Measurements from ENCODE around the gene GPRIN1. TPM values are rescaled to one million over a fixed set of nuclear protein-coding genes. Genes with fewer than 3 reads are reported as not detected.

The GPRIN1 gene
- total and polyA plus RNA-seq, 4 donors = 0.23 to 0.50 (median 0.30) TPM; not detected in 1

GRCh38 chr5:176587398-176587797, 22.6 kb downstream of the GPRIN1 start:
- TF ChIP-seq YY1 (IDR thresholded peaks at IDR 0.05) = no peak
- TF ChIP-seq FOXA1 (IDR thresholded peaks at IDR 0.05) = no peak
- no peak for TF ChIP-seq ATF3 (IDR thresholded peaks at IDR 0.05)
- TF ChIP-seq SP1 (IDR thresholded peaks at IDR 0.05) = no peak
- TF ChIP-seq GABPA (IDR thresholded peaks at IDR 0.05 in 1 of 2, conservative IDR thresholded peaks at IDR 0.05 in 1 of 2) = no peak
- no peak for TF ChIP-seq HNF4A (conservative IDR thresholded peaks at IDR 0.05)
- no peak for TF ChIP-seq HNF4G (IDR thresholded peaks at IDR 0.05)
- Histone ChIP-seq H3K4me3 (ENCODE audit: low read depth in 1 of 3, low read length in 3 of 3) (no peak overlapping the region), H3K27ac (ENCODE audit: low read depth in 1 of 2, low read length in 2 of 2) (no peak overlapping the region), H3K4me1 (ENCODE audit: control insufficient read depth in 4 of 4, insufficient read depth in 4 of 4, low read length in 3 of 4) (no peaks in the 10 kb centered on the region), H3K27me3 (ENCODE audit: control insufficient read depth in 4 of 4, insufficient read depth in 4 of 4, low read length in 3 of 4) (no peaks in the 10 kb centered on the region), H3K9me3 (ENCODE audit: control insufficient read depth in 4 of 4, low read length in 3 of 4) (peaks cover 3 to 7% (median 6%) of the 10 kb centered on the region in 4 donors), H3K9ac (ENCODE audit: low read depth in 1 of 2, low read length in 2 of 2) (no peak overlapping the region), H3K36me3 (ENCODE audit: control insufficient read depth in 4 of 4, insufficient read depth in 3 of 4, low read depth in 1 of 4, low read length in 3 of 4) (peaks cover 4 to 28% (median 6%) of the 10 kb centered on the region in 4 donors)
- 89% methylated on average over 7 of the region's 7 CpGs for WGBS
- no peak for DNase-seq (ENCODE audit: low spot score)

GRCh38 chr5:176583076-176583475, 26.9 kb downstream of the GPRIN1 start:
- H3K27ac ChIP-seq (ENCODE audit: low read depth in 1 of 2, low read length in 2 of 2) = no peak overlapping the region
- TF ChIP-seq RXRA (IDR thresholded peaks at IDR 0.05) = no peak
- TF ChIP-seq YY1 (IDR thresholded peaks at IDR 0.05) = no peak
- H3K36me3 ChIP-seq (ENCODE audit: control insufficient read depth in 4 of 4, insufficient read depth in 3 of 4, low read depth in 1 of 4, low read length in 3 of 4) = peaks cover 4 to 23% (median 6%) of the 10 kb centered on the region in 4 donors
- H3K4me3 ChIP-seq (ENCODE audit: low read depth in 1 of 3, low read length in 3 of 3) = no peak overlapping the region
- peaks cover 3 to 7% (median 6%) of the 10 kb centered on the region in 4 donors for H3K9me3 ChIP-seq (ENCODE audit: control insufficient read depth in 4 of 4, low read length in 3 of 4)
- H3K9ac ChIP-seq (ENCODE audit: low read depth in 1 of 2, low read length in 2 of 2) = no peak overlapping the region
- DNase-seq (ENCODE audit: low spot score) = no peak
- H3K4me1 ChIP-seq (ENCODE audit: control insufficient read depth in 4 of 4, insufficient read depth in 4 of 4, low read length in 3 of 4) = no peaks in the 10 kb centered on the region
- WGBS = 86% methylated on average over 4 of the region's 4 CpGs
- H3K27me3 ChIP-seq (ENCODE audit: control insufficient read depth in 4 of 4, insufficient read depth in 4 of 4, low read length in 3 of 4) = no peaks in the 10 kb centered on the region

- no peak for DNase-seq (ENCODE audit: low spot score)
- TF ChIP-seq TAF1 (conservative IDR thresholded peaks at IDR 0.05) = no peak
- no peak for TF ChIP-seq EGR1 (IDR thresholded peaks at IDR 0.05; ENCODE audit: low read depth in 2 of 2)
- TF ChIP-seq FOXA2 (IDR thresholded peaks at IDR 0.05) = no peak
- TF ChIP-seq HNF4G (IDR thresholded peaks at IDR 0.05) = no peak
- no peak for TF ChIP-seq RAD21 (IDR thresholded peaks at IDR 0.05)
- no peak for TF ChIP-seq HNF4A (conservative IDR thresholded peaks at IDR 0.05)
- no peak for TF ChIP-seq SP1 (IDR thresholded peaks at IDR 0.05)
- no peak for TF ChIP-seq NR2F2 (IDR thresholded peaks at IDR 0.05)
- TF ChIP-seq JUND (IDR thresholded peaks at IDR 0.05) = no peak
- TF ChIP-seq GABPA (IDR thresholded peaks at IDR 0.05 in 1 of 2, conservative IDR thresholded peaks at IDR 0.05 in 1 of 2) = no peak
- TF ChIP-seq REST (IDR thresholded peaks at IDR 0.05) = no peak
- no peak for TF ChIP-seq YY1 (IDR thresholded peaks at IDR 0.05)
- no peak for TF ChIP-seq MAX (IDR thresholded peaks at IDR 0.05)
- TF ChIP-seq FOXA1 (IDR thresholded peaks at IDR 0.05) = no peak
- TF ChIP-seq RXRA (IDR thresholded peaks at IDR 0.05) = no peak
- TF ChIP-seq ATF3 (IDR thresholded peaks at IDR 0.05) = no peak
- no peak for TF ChIP-seq CTCF (IDR thresholded peaks at IDR 0.05; ENCODE audit: low read depth, low read length, missing input control)
- WGBS = 96% methylated on average over 12 of the region's 12 CpGs
- no peaks in the 10 kb centered on the region for H3K27me3 ChIP-seq (ENCODE audit: control insufficient read depth in 4 of 4, insufficient read depth in 4 of 4, low read length in 3 of 4)
- no peaks in the 10 kb centered on the region for H3K4me1 ChIP-seq (ENCODE audit: control insufficient read depth in 4 of 4, insufficient read depth in 4 of 4, low read length in 3 of 4)
- no peak overlapping the region for H3K9ac ChIP-seq (ENCODE audit: low read depth in 1 of 2, low read length in 2 of 2)
- H3K36me3 ChIP-seq (ENCODE audit: control insufficient read depth in 4 of 4, insufficient read depth in 3 of 4, low read depth in 1 of 4, low read length in 3 of 4) = peaks cover 4 to 23% (median 6%) of the 10 kb centered on the region in 4 donors
- H3K4me3 ChIP-seq (ENCODE audit: low read depth in 1 of 3, low read length in 3 of 3) = no peak overlapping the region
- H3K9me3 ChIP-seq (ENCODE audit: control insufficient read depth in 4 of 4, low read length in 3 of 4) = peaks cover 3 to 7% (median 6%) of the 10 kb centered on the region in 4 donors
- H3K27ac ChIP-seq (ENCODE audit: low read depth in 1 of 2, low read length in 2 of 2) = no peak overlapping the region
Measured at GRCh38 chr5:176581361-176581760, 28.6 kb downstream of the GPRIN1 start.

Data from liver (tissue), 9 donors.